GM19438 (cell line): ENCODE results near the gene CSNK1G1.

Source experiments
- ATAC-seq: cut with Tn5 transposase; IDR thresholded peaks from one replicate; pipeline ENCODE4 v1.9.1; 2021; ENCODE audit warnings: low read depth; ENCODE audit not compliant: unreplicated experiment

Gene CSNK1G1

DNA sequence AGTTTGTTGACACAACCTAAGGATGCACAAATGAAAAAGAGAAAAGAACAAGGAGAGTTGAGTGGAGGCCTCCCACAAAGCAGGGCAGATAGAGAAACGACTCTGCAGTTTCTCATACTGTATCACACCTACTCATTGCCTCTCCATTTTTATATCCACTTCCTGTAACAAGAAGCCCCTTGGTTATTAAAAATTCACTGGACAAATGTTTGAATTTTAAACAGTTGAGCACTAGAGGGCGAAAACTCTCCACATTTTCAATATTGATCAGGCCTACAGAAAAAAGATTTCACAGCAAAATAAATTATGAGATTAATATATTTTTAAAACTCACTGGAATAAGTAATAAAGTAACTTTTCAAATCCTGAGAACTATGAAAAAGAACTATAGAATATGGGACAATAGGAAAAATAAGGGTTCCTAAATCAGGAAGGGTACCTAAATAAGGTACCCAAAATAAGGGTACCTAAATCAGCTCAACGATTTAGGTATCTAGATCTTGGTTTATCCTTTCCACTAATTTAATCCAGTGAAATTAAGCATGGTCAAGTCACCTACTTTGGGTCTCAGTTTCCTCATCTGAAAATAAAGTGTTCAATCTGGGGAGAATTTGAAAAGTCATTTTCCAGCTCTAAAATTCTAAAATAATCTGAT, 146.2 kb downstream of the CSNK1G1 start:
- ATAC-seq = no peak

DNA sequence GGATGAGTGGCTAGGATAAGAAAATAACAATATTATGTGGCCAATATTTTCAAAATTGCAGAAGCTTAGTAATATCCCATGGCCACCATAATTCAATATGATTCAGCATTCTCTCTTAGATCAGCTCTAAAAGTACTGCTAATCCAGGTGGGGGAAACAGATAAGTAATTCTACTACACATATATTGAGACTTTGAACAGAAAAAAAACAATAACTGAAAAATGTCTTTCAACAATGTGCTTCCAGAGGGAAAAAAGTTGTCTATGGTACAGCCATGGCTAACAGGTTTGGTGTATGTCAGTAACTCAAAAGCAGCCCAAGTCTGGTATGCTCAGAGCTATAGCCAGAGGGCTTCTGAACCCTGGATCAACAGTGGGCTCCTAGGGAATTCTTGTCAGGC, 150.8 kb downstream of the CSNK1G1 start:
- no peak for ATAC-seq

DNA sequence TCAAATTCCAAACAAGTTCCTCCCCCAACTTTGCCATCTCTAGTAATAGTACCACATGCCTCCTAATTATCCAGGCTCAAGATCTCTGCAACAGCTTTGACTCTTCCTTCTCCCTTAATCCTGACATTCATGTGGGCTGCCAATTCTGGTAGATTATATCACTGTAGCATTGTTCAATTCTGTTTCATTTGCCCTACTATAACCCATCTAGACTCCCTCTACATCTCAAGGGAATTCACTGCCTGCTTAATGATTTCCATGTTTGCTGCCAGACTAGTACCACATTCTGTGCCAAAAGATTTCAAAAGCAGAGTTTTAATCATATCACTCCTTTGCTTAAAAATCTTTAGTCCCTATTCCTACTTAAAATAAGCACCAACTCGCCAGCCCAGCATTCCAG, 158.5 kb downstream of the CSNK1G1 start:
- no peak for ATAC-seq

DNA sequence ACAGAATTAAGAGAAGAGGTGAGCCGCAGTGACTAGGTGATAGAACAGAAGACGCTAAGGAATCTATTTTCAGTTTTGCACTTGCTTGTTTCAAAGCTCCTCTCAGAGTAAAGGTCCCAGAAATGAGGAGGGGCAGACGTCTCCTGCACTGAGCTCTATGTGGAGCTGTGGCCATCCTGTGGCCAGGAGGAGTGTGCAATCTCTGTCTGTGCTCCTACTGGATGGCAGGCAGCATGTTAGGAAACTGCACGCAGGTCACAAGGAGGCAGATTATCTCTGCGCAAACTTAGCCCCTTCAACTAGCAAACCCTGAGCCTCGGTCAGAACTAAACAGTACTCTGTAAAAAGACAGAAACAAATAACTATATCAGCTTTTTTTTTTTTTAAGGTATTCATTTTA, 162.0 kb downstream of the CSNK1G1 start:
- ATAC-seq = no peak

DNA sequence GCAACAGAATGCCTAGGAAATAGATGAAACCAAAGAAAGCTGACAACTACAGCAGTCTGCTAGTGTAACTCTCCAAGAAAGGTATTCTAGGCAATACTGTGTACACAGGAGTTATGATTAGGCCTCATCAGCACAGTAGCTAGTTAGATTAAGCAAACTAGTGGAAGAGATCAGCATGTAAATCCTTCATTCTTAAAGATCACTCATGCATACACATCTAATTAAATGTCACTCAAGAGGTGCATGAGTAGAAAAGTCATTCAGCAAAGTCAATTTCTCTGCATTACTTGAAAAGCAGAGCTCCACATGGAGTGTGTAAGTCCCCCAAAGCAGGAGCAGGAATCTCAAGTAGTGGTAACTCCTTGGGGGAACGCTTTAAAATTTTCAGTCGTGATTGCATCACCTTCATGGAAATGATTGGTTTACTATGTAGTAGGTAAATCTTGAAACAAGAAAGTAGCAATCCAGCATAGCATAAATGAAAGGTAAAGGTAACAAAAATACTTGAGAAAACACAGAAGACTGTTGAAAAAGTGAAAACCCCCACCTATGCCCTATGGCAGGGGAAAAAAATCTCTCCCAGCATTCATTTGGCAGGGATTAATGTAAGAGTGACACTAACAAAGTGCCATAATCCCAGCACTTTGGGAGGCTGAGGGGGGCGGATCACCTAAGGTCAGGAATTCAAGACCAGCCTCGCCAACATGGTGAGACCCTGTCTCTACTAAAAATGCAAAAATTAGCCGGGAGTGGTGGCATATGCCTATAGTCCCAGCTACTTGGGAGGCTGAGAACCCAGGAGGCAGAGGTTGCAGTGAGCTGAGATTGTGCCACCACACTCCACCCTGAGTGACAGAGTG, 163.8 kb downstream of the CSNK1G1 start:
- no peak for ATAC-seq

DNA sequence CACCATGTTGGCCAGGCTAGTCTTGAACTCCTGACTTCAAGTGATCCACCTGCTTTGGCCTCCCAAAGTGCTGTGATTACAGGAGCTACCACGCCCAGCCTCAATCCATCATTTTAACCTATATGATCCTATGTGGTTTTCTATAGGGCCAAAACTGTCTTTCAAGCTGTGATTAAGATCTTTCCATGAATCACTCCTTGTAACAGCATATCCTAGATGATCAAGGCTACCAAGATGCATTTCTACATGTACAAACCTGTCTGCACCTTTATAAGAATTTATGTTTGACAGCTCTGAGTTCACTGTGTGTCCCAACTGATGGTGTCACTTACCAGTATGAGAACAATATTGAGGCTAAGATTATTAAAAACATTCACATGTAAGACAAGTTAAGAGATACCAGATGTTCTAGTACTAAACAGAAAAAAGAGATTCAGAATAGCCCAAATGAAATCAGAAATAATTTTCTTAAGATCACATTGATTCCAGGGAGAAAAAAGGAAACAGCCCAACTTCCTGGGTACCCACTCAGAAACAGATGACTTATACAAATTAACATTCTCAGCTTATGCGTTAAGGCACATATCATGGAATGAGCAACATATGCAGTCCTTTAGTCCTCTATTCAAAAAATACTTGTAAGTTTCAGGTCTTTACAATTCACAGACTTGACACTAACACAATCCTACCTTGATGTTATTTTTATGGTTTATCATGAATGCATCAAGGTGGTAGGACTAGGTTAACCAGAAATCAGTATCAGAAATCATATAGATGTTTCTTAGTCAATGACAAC, 168.4 kb downstream of the CSNK1G1 start:
- no peak for ATAC-seq

DNA sequence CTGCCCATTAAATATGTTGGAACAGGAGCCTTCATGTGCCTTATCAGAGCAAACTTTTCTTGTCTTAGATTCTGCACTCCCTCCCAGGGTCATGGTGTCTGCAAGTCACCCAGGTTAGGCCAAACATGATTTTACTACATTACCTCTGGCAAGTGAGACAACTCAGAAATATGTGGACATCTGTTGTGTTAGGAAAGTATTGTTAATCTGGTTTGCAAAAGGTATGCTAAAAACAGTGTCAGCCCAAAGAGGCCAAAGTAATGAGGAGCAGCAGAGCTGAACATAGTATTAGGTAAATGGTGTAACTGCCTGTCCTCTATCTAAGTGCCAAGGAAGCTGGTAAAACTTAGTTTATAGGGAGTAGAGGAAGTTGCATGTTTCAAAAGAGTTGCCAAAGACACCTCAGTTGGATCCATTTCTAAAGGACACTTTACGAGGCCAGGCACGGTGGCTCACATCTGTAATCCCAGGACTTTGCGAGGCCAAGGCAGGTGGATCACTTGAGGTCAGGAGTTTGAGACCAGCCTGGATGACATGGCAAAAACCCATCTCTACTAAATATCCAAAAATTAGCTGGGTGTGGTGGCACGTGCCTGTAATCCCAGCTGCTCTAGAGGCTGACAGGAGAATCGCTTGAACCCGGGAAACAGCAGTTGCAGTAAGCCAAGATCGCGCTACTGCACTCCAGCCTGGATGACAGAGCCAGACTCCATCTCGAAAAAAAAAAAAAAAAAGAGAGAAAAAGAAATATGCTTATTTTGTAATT, 170.6 kb downstream of the CSNK1G1 start:
- ATAC-seq = no peak

DNA sequence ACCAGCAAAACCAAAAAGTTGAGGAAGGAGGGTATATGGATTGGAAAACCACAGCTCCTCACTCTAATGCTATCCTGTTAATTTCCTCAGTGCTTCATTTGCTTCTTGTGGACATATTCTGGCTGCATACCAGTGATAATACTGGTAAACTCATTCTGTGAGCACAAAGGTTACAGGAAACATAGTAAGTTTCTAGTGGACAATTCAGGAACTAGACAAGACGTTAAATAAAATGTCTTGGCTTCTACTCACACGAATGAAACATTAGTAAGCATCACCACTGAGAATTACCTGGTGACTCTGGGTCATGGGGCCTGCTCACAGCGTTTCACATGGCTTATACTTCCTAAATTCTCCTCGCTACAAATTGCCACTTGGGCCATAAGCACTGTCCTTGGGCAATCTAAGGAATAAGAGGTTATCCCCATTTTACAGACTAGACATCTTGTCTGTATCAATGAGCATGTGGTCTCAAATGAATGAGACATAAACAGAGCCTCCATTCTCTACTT, 173.1 kb downstream of the CSNK1G1 start:
- ATAC-seq = no peak

DNA sequence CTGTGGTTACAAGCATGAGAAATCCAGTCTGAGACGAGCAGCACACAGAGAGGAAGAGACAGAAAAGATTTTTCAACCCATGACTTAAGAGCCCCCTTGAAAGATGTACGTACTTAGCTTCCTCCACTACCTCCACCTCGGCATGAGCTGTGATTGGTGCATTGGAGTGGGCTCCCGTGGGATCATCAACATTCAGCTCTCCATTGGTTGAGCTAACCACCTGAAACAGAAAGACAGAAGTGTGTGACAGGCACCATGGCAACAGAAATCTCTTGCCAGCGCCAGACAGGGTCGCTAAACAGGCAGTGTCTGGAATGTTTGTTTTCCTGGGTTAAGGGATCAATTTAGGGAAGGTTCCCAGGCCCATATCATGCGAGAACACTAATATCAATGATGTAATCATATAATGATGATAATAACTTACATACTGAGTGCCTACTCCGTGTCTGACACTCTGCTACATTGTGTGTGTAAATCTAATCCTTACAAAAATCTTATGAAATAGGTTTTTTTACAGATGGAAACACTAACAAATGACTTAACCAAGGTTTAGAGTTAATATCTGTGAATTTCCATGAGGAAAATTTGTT, 175.6 kb downstream of the CSNK1G1 start:
- no peak for ATAC-seq

DNA sequence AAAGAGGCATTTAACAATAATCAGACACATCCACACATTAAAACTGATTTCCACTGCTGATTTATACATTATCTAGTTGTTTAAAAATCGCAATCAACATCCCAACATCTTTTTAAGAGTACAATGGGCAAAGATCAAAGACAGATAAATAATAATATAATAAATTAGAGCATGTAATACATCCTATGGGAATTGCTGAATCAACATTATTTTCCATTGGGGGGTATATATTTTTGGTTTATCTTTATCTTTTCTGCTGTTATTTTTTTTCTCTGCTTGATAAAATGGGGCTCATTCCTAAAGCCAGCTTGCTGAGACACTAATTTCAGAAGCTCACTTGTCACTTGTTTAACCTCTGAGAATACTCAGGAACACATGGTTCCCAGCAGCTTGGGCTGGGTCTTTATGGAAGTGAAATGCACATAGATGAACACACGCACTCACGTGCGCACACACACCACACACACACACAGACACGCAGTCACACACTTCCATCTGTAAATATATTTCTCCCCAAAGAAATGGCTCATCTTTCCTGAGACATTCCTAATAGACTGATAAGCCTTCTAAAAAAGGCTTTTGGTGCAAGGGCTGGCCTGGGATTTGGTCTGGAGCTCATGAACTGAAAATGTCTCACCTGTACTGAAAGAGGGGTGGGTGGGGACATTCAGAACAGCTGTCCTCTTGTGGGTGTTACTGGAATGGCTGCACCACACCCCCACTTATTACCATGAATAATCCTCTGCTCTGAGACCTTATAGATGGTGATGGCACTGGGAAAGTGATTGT, 189.7 kb downstream of the CSNK1G1 start:
- no peak for ATAC-seq

DNA sequence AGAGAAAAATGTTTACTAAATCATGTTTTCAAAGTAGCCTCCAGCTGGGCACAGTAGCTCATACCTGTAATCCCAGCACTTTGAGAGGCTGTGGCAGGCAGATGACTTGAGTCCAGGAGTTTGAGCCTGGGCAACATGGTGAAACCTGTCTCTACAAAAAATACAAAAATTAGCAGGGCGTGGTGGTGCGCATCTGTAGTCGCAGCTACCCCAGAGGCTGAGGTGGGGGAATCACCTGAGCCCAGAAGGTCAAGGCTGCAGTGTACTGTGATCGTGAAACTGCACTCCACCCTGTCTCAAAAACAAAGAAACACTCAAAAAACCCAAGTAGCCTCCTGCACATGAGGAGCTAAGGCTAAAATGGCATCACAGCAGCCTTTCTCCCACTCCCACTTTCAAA, 191.5 kb downstream of the CSNK1G1 start:
- no peak for ATAC-seq

DNA sequence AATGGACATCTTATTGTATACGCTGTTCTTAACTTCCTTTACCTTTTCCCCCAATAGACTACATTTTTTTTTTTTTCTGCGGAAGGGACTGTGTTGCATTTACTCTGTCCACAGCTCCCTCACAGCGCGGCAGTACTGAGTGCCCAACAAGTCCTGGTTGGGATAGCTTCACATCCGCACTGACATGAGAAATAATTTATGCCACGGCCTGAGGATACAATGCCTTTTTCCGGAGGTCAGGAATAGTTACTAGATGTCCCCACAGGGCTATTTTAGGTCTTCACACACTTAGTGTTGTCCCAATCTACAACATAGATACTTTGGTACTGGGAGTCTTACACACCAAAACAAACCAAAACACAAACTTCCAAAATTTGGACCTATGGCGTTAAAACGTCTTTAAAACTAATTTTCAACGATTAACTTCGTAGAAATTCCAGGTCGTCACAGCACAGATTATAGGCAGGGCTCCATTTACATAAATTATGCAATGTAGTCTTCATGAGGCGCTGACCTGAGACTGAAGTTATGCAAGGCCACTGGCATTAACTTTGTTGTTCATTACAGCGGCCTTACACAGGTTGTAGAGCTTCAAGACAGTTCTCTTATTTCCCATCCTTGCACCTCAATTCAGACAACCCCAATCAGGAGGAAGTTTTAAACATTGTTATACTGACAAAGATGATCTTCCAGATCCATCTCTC, 192.2 kb downstream of the CSNK1G1 start:
- peak; percentile 7 for ATAC-seq

DNA sequence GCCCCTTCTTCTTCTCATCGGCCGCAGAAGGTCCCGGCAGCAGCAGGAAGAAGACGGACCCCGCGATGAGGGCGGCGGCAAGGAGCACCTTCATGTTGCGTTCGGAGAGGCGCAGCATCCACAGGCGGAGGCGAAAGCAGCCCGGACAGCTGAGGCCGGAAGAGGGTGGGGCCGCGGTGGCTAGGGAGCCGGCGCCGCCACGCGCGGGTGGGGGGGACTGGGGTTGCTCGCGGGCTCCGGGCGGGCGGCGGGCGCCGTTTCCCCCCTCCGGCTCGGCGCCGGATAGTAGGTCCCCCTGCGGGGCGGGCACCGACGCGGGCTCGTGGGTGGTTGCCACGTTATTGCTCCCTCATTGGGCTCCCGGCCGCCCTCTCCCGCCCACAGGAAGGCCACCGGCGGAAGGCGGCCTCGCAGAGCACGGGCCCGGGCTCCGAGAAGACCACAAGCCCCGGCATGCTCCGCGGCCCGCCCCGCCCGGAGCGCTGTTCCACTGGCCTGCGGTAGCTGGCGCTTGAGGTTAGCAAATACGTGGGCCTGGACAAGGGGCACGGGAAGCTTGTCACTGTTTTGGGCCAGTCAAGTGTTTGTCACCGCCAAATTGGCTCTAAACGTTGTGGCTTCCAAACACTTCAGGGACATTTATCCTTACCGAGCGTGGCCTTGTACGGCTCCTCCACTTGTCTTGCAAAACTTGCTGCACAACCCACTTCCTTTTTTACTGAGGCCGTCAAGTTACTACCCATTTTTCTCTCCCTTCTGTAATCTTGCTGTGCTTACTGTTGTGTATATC, 192.9 kb downstream of the CSNK1G1 start, which contains the start of gene PPIB:
TSS of gene PPIB (minus strand) at position 154 of the 790 bp plus-strand sequence. CDS start at position 118, 36 bp downstream.
- ATAC-seq = peak; percentile 87

DNA sequence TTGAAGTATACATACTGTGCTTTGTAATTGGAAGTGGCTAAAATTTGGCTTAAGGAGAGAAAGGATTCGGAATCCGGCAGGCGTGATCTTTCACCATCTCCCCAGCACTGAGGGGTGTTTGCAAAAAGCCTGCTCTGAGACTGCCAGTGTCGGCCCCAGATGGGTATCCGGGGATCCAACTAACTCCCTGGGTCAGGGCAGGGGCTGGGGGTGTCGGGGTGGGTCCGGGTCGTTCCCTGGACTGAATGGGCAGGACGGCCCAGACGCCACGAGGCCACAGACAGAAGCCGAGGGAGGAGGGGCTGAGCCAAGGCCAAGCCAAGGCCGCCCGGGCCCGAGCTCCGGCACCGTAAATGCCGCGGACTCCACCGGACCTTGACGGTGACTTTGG, 193.5 kb downstream of the CSNK1G1 start:
- peak; percentile 17 for ATAC-seq

DNA sequence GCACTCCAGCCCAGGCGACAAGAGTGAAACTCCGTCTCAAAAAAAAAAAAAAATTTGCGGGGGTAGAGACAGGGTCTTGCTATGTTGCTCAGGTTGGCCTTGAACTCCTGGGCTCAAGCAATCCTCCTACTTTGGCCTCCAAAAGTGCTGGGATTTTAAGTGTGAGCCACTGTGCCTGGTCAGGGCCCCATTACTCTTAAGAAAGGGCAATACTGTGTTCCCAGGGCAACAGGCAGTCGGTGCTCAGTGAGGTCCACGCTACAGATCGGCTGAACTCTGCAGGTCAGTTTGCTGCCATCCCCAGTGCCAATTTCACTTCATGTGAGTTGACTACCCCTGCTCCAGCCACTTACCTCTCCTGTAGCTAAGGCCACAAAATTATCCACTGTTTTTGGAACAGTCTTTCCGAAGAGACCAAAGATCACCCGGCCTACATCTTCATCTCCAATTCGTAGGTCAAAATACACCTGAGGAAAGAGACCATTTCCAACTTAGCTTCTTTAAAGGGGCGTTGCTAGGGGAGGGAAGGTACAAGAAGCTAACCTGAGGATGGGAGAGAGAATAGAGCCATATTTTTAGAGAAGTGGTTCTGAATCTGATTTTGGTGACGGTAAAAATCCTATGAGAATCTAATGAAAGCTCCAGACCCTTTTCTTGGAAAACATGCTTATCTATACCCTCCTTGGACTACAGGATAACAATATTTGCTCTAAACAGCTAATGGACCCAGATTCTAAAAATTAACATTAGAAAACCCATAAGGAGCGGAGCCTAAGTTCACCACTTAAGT, 194.1 kb downstream of the CSNK1G1 start:
- no peak for ATAC-seq

DNA sequence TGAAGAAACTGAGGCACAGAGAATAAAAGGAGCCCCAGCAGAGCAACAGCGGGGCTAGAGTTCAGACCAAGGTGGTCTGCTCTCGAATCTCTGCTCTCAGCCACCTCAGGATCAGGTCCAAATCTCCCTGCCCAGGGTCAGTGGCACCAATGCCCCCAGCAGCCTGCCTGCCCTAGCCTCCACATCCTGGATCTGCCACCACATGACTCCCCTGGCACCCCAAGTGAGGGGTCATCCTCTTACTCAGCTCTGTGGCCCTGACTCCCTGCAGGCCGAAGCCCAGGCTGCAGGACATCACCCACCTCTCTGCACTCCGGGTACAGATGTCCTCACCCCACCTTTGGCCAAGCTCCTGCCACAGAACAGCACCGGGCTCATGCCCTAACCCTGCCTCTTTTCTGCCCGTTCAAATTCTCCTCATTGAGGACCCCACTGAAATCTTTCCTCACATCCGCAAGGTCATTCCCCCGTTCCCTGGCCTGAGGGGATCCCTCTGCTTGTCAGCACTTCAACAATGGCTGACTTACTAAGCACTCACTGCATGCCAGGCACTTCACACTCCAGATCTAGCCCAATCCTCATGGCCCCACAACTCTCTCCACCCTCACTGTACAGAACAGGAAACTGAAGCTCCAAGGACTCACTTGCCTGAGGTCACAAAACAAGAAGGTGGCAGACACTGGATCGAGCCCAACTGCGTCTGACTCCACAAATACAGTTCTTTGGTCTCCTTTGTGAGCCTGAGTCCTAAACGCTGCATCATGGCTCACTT, 197.4 kb downstream of the CSNK1G1 start:
- ATAC-seq = no peak
